Natural killer cell (primary cell): Measurements from ENCODE around the gene MTCH2. TPM values are rescaled to one million over a fixed set of nuclear protein-coding genes. Genes with fewer than 3 reads are reported as not detected.
"Not testable (repeated sequence)": the region's sequence is repeated elsewhere in the genome, so short reads cannot be mapped to it uniquely, and the experiment has no call there.

ENCODE experiments used
- ATAC-seq, 3 donors: fragments of 150-1000 bp in 2 of 3; fragments of 200-7000 bp in 1 of 3; cut with Tn5 transposase; 1 replicate in 1 of 3; 2 replicates in 2 of 3; pipeline ENCODE4 v1.10.0; 2021; ENCODE audit warnings: mild to moderate bottlenecking in 2 of 3, moderate library complexity in 2 of 3
- DNase-seq, 2 donors: peaks; one replicate each; pipeline versions ENCODE4 v3.0.0 to v3.0.0-alpha.2; 2013 to 2021; ENCODE audit warnings: mixed read lengths in 1 of 2
- H3K27ac ChIP-seq: one replicate; pipeline ENCODE4 v1.5.1; 2013; ENCODE audit warnings: mild to moderate bottlenecking, low read length
- H3K27me3 ChIP-seq: one replicate; pipeline ENCODE4 v1.6.1; 2013; ENCODE audit warnings: low read length; ENCODE audit not compliant: control insufficient read depth, insufficient read depth
- H3K36me3 ChIP-seq: one replicate; pipeline ENCODE4 v1.6.1; 2013; ENCODE audit warnings: low read length; ENCODE audit not compliant: control insufficient read depth, insufficient read depth
- H3K4me1 ChIP-seq: one replicate; pipeline ENCODE4 v1.6.1; 2013; ENCODE audit warnings: low read length; ENCODE audit not compliant: control insufficient read depth, insufficient read depth
- H3K4me3 ChIP-seq: one replicate; pipeline ENCODE4 v1.5.1; 2013; ENCODE audit warnings: low read length
- H3K9me3 ChIP-seq: one replicate; pipeline ENCODE4 v1.6.1; 2013; ENCODE audit warnings: low read length; ENCODE audit not compliant: control insufficient read depth, insufficient read depth
- H3K27ac Mint-ChIP-seq, 2 donors: one replicate each; pipeline ENCODE4 v1.8.0; 2022; ENCODE audit warnings: mild to moderate bottlenecking in 2 of 2, mixed read lengths in 2 of 2, moderate library complexity in 1 of 2
- H3K27me3 Mint-ChIP-seq, 2 donors: one replicate each; pipeline ENCODE4 v1.8.0; 2022; ENCODE audit warnings: low read depth in 2 of 2, mixed read lengths in 2 of 2
- H3K36me3 Mint-ChIP-seq: one replicate; pipeline ENCODE4 v1.8.0; 2022; ENCODE audit warnings: mixed read lengths
- H3K4me1 Mint-ChIP-seq, 2 donors: one replicate each; pipeline ENCODE4 v1.8.0; 2022; ENCODE audit warnings: mixed read lengths in 2 of 2
- H3K4me3 Mint-ChIP-seq: one replicate; pipeline ENCODE4 v1.8.0; 2022; ENCODE audit warnings: mild to moderate bottlenecking, moderate library complexity, mixed read lengths
- H3K9me3 Mint-ChIP-seq, 2 donors: one replicate each; pipeline ENCODE4 v1.8.0; 2022; ENCODE audit warnings: mixed read lengths in 2 of 2
- CTCF ChIP-seq: fragments of 200-600 bp; IDR thresholded peaks from one replicate; pipeline ENCODE4 v1.8.0; 2022; ENCODE audit warnings: antibody characterized with exemption
- WGBS: methylation state at CpG from one replicate; pipeline ENCODE4 v1.1.7; 2013; ENCODE audit warnings: missing lambda C conversion rate; ENCODE audit not compliant: insufficient coverage; 5-methylcytosine and 5-hydroxymethylcytosine counted together
- intact Hi-C: fragments of 100-400 bp; cut with micrococcal nuclease; formaldehyde crosslinking; loops from one replicate; pipeline ENCODE4 v1.14.2; 2022
- total RNA-seq, 4 donors: library from RNA; stranded (reverse); fragments of 120-200 nt in 1 of 4; gene quantifications; one replicate each; pipeline versions ENCODE4 v1.2.3 to v1.2.4, GENCODE V29; 2013 to 2022

Gene MTCH2
- total RNA-seq, 3 donors from 2014 or later (not counting 1 experiment from before 2014, with no cell fraction given): 25.0 to 32.4 (median 31.4) TPM

GRCh38 chr11:47667555-47667954 lies 25.2 kb upstream of the MTCH2 start:
- H3K36me3 ChIP-seq: no peaks in the 10 kb centered on the region
- no peak for TF ChIP-seq CTCF
- no peaks in the 10 kb centered on the region for H3K4me1 ChIP-seq
- H3K27me3 Mint-ChIP-seq: no peaks in the 10 kb centered on the region
- no peak for ATAC-seq
- H3K27me3 ChIP-seq: no peaks in the 10 kb centered on the region
- no peaks in the 10 kb centered on the region for H3K4me1 Mint-ChIP-seq
- no peaks in the 10 kb centered on the region for H3K9me3 ChIP-seq
- no peak overlapping the region for H3K4me3 Mint-ChIP-seq
- DNase-seq: no peak
- H3K27ac Mint-ChIP-seq: no peak overlapping the region
- intact Hi-C loops: no loop called here
- H3K4me3 ChIP-seq: no peak overlapping the region
- 87% methylated on average over 1 of the region's 2 CpGs for WGBS
- H3K9me3 Mint-ChIP-seq: no peaks in the 10 kb centered on the region
- no peak overlapping the region for H3K27ac ChIP-seq
- H3K36me3 Mint-ChIP-seq: no peaks in the 10 kb centered on the region

DNA sequence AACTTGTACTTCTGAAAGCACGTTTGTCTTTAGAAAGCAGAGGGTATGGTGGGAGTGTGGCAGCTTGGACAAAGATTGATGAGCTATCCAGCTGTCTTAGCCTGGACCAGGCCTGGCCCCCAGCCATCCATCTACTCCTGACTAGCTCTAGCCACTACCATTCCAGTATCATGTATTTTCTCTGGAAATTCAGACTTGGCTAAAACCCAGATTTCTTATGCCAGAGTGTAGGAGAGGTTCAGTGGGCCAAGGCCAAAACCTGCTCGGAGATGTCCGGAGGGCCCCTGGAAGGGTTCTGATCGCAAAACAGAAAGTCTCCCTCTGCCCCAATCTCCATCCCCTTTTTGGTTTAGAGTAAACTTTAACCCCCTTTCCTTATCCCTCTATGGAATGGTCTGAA lies 24.8 kb upstream of the MTCH2 start:
- H3K27me3 ChIP-seq: no peaks in the 10 kb centered on the region
- no peak for DNase-seq
- intact Hi-C loops: no loop called here
- no peak for TF ChIP-seq CTCF
- WGBS: 96% methylated on average over 3 of the region's 4 CpGs
- H3K4me3 ChIP-seq: no peak overlapping the region
- H3K27ac Mint-ChIP-seq: no peak overlapping the region
- H3K36me3 Mint-ChIP-seq: no peaks in the 10 kb centered on the region
- no peak overlapping the region for H3K4me3 Mint-ChIP-seq
- H3K9me3 Mint-ChIP-seq: no peaks in the 10 kb centered on the region
- H3K9me3 ChIP-seq: no peaks in the 10 kb centered on the region
- no peaks in the 10 kb centered on the region for H3K36me3 ChIP-seq
- H3K27ac ChIP-seq: no peak overlapping the region
- no peaks in the 10 kb centered on the region for H3K4me1 ChIP-seq
- no peaks in the 10 kb centered on the region for H3K27me3 Mint-ChIP-seq
- no peak for ATAC-seq
- no peaks in the 10 kb centered on the region for H3K4me1 Mint-ChIP-seq

DNA sequence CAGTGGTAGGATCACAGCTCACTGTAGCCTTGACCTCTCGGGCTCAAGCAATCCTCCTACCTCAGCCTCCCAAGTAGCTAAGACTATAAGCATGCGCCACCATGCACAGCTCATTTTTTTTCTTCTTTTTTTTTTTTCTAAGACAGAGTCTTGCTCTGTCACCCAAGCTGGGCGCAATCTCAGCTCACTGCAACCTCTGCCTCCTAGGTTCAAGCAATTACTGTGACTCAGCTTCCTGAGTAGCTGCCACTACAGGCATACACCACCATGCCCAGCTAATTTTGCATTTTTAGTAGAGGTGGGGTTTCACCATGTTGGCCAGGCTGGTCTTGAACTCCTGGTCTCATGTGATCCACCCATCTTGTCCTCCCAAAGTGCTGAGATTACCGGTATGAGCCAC lies 22.6 kb upstream of the MTCH2 start:
- H3K36me3 ChIP-seq, intact Hi-C loops, H3K36me3 Mint-ChIP-seq, H3K9me3 ChIP-seq, H3K27me3 ChIP-seq, ATAC-seq, H3K9me3 Mint-ChIP-seq, H3K4me3 Mint-ChIP-seq, H3K27me3 Mint-ChIP-seq, H3K4me3 ChIP-seq, DNase-seq, H3K4me1 ChIP-seq, H3K4me1 Mint-ChIP-seq, H3K27ac ChIP-seq, H3K27ac Mint-ChIP-seq: not testable (repeated sequence)
- 93% methylated on average over 4 of the region's 4 CpGs for WGBS

- Histone ChIP-seq H3K4me1 (no peaks in the 10 kb centered on the region), H3K36me3 (no peaks in the 10 kb centered on the region), H3K27me3 (no peaks in the 10 kb centered on the region), H3K4me3 (no peak overlapping the region), H3K9me3 (no peaks in the 10 kb centered on the region), H3K27ac (no peak overlapping the region)
- Mint-ChIP-seq H3K36me3 (no peaks in the 10 kb centered on the region), H3K9me3 (no peaks in the 10 kb centered on the region), H3K27ac (no peak overlapping the region), H3K4me3 (no peak overlapping the region), H3K4me1 (no peaks in the 10 kb centered on the region), H3K27me3 (peaks cover 0 to 4% of the 10 kb centered on the region in 2 donors)
- no peak for TF ChIP-seq CTCF
- no peak for ATAC-seq
- intact Hi-C loops: no loop called here
- DNase-seq: no peak
- 100% methylated on average over 2 of the region's 2 CpGs for WGBS
Observed at GRCh38 chr11:47661245-47661644, 18.9 kb upstream of the MTCH2 start.
